Fibroblast of skin of left biceps (primary cell): ENCODE results near the gene SNRNP27.
"Not testable (repeated sequence)": the region's sequence is repeated elsewhere in the genome, so short reads cannot be mapped to it uniquely, and the experiment has no call there.

Experiments used
- DNase-seq, 2 experiments: peaks; one replicate each; pipeline ENCODE4 v3.0.0-alpha.2; 2013; ENCODE audit warnings: low read depth in 2 of 2

Gene SNRNP27

GRCh38 chr2:69946351-69947324 lies 52.9 kb downstream of the SNRNP27 start:
- DNase-seq: peak in 1 of 2 experiments; percentile 2

- DNase-seq: no peak
Observed at GRCh38 chr2:69947325-69947931, 53.7 kb downstream of the SNRNP27 start.

- no peak for DNase-seq
Observed at GRCh38 chr2:69948032-69948962, 54.5 kb downstream of the SNRNP27 start.

GRCh38 chr2:69948963-69949645 lies 55.3 kb downstream of the SNRNP27 start:
- no peak for DNase-seq

- DNase-seq: no peak
Observed at GRCh38 chr2:69950241-69950640, 56.5 kb downstream of the SNRNP27 start.

GRCh38 chr2:69950671-69951070 lies 56.9 kb downstream of the SNRNP27 start:
- DNase-seq: not testable (repeated sequence)

- no peak for DNase-seq
Observed at GRCh38 chr2:69952336-69953115, 58.8 kb downstream of the SNRNP27 start.

- DNase-seq: no peak
Observed at GRCh38 chr2:69954084-69954483, 60.3 kb downstream of the SNRNP27 start.
